K562 (cell line): ENCODE measurements around the gene SMU1. TPM values are rescaled to one million over a fixed set of nuclear protein-coding genes. Genes with fewer than 3 reads are reported as not detected.
A peak's percentile ranks its signal among the peaks of the same experiment; 100 is the strongest.

ENCODE experiments used
- ARID3A ChIP-seq: IDR thresholded peaks from 2 replicates; pipeline ENCODE4 v1.6.1; 2012; ENCODE audit warnings: low read depth, low read length, improper control_type of control experiment, borderline replicate concordance
- ARNT ChIP-seq, 2 experiments: fragments of 450-650 bp; IDR thresholded peaks; 2 replicates each; pipeline ENCODE4 v1.6.1; 2016; ENCODE audit warnings: mild to moderate bottlenecking in 1 of 2
- C11orf30 ChIP-seq: fragments of 450-650 bp; IDR thresholded peaks from 2 replicates; pipeline ENCODE4 v1.6.1; 2016; ENCODE audit warnings: low read depth, mild to moderate bottlenecking
- CEBPB ChIP-seq: fragments of 450-650 bp; IDR thresholded peaks from 2 replicates; pipeline ENCODE4 v1.6.1; 2016; ENCODE audit warnings: missing genetic modification characterization, missing compliant biosample characterization
- COPS2 ChIP-seq: fragments of 450-650 bp; conservative IDR thresholded peaks from 2 replicates; pipeline ENCODE4 v1.6.1; 2016; ENCODE audit warnings: mild to moderate bottlenecking, moderate library complexity
- EGR1 ChIP-seq: fragments of 450-650 bp; conservative IDR thresholded peaks from 2 replicates; pipeline ENCODE4 v1.6.1; 2017; ENCODE audit warnings: mild to moderate bottlenecking
- FOXJ2 ChIP-seq: fragments of 200-800 bp; sonication (Bioruptor generic); IDR thresholded peaks from 2 replicates; pipeline ENCODE4 v1.6.1; 2016; ENCODE audit warnings: missing genetic modification characterization, missing compliant biosample characterization
- MAZ ChIP-seq, 2 experiments: fragments of 450-650 bp in 1 of 2; sonication (generic) in 1 of 2; formaldehyde crosslinking; IDR thresholded peaks in 1 of 2; conservative IDR thresholded peaks in 1 of 2; 2 replicates each; pipeline versions ENCODE4 v1.4.0 to v1.5.0; 2020; ENCODE audit warnings: mild to moderate bottlenecking in 1 of 2, missing genetic modification reagents in 1 of 2
- MYBL2 ChIP-seq, 2 experiments: fragments of 450-650 bp in 1 of 2; sonication (generic) in 1 of 2; formaldehyde crosslinking in 1 of 2; IDR thresholded peaks; 2 replicates each; pipeline versions ENCODE4 v1.6.1 to v1.8.1; 2017 to 2022; ENCODE audit warnings: borderline replicate concordance in 1 of 2, inconsistent platforms in 1 of 2, low read depth in 1 of 2, mild to moderate bottlenecking in 1 of 2, missing genetic modification reagents in 1 of 2, moderate library complexity in 1 of 2
- MYC ChIP-seq, 2 experiments: fragments of 250-450 bp in 1 of 2; sonication (Bioruptor Pico) in 1 of 2; IDR thresholded peaks; 2 replicates each; pipeline versions ENCODE4 v1.5.1 to v1.6.1; 2012 to 2021; ENCODE audit warnings: low read depth in 2 of 2, borderline replicate concordance in 1 of 2, improper control_type of control experiment in 1 of 2, low read length in 1 of 2, mild to moderate bottlenecking in 1 of 2, moderate library complexity in 1 of 2
- POLR2AphosphoS5 ChIP-seq: IDR thresholded peaks from 2 replicates; pipeline ENCODE4 v1.6.1; 2011; ENCODE audit warnings: mild to moderate bottlenecking, low read depth, low read length, moderate library complexity; ENCODE audit not compliant: control insufficient read depth, insufficient read depth
- POLR2H ChIP-seq: IDR thresholded peaks from 2 replicates; pipeline ENCODE4 v1.6.1; 2016; ENCODE audit warnings: missing genetic modification characterization, low read depth, mild to moderate bottlenecking, control low read depth, missing compliant biosample characterization, moderate library complexity
- RFX1 ChIP-seq: fragments of 450-650 bp; IDR thresholded peaks from 2 replicates; pipeline ENCODE4 v1.6.1; 2016; ENCODE audit warnings: mild to moderate bottlenecking, moderate library complexity
- SETDB1 ChIP-seq: IDR thresholded peaks from one replicate; pipeline ENCODE4 v1.6.1; 2012; ENCODE audit warnings: low read length, control low read depth, inconsistent platforms
- SP1 ChIP-seq: sonication (generic); formaldehyde crosslinking; IDR thresholded peaks from 2 replicates; pipeline ENCODE4 v1.8.1; 2022; ENCODE audit warnings: mild to moderate bottlenecking, missing genetic modification reagents
- SRF ChIP-seq, 2 experiments: fragments of 250-450, 450-650 bp in 1 of 2; sonication (Bioruptor Pico) in 1 of 2; sonication (generic) in 1 of 2; formaldehyde crosslinking; IDR thresholded peaks; 2 replicates each; pipeline versions ENCODE4 v1.5.0 to v1.5.1; 2020 to 2022; ENCODE audit warnings: mild to moderate bottlenecking in 1 of 2, missing genetic modification reagents in 1 of 2
- TCF15 ChIP-seq: fragments of 250-450 bp; sonication (Bioruptor Pico); IDR thresholded peaks from 2 replicates; pipeline ENCODE4 v1.8.0; 2022; ENCODE audit warnings: moderate library complexity, mild to moderate bottlenecking, inconsistent platforms
- ZNF165 ChIP-seq: fragments of 250-450 bp; sonication (Bioruptor Pico); IDR thresholded peaks from 2 replicates; pipeline ENCODE4 v1.4.0; 2020; ENCODE audit warnings: borderline replicate concordance
- ZNF212 ChIP-seq: fragments of 450-650 bp; formaldehyde crosslinking; IDR thresholded peaks from 2 replicates; pipeline ENCODE4 v1.4.0; 2020; ENCODE audit warnings: mild to moderate bottlenecking
- ZNF274 ChIP-seq: IDR thresholded peaks from 2 replicates; pipeline ENCODE4 v1.6.1; 2011; ENCODE audit warnings: low read depth, mild to moderate bottlenecking, low read length, moderate library complexity, borderline replicate concordance
- ZNF449 ChIP-seq: fragments of 250-450 bp; sonication (Bioruptor Pico); IDR thresholded peaks from 2 replicates; pipeline ENCODE4 v1.8.0; 2022; ENCODE audit warnings: moderate library complexity, mild to moderate bottlenecking, inconsistent platforms
- ZNF639 ChIP-seq, 2 experiments: fragments of 200-800 bp in 1 of 2; sonication (Bioruptor generic) in 1 of 2; sonication (generic) in 1 of 2; formaldehyde crosslinking in 1 of 2; IDR thresholded peaks in 1 of 2; conservative IDR thresholded peaks in 1 of 2; 2 replicates each; pipeline versions ENCODE4 v1.5.0 to v1.6.1; 2016 to 2020; ENCODE audit warnings: missing compliant biosample characterization in 1 of 2, missing genetic modification characterization in 1 of 2, missing genetic modification reagents in 1 of 2
- polyA plus RNA-seq, 8 experiments: library from polyadenylated mRNA; depleted of rRNA in 4 of 8; stranded (reverse) in 5 of 8; unstranded in 3 of 8; fragments of >200 nt; fragmentation: Nextera tagmentation in 2 of 8; fragmentation: Illumina TruSeq in 1 of 8; extraction: Ambion mirVana in 2 of 8; extraction: Trizol in 1 of 8; gene quantifications; 2 replicates each; pipeline versions ENCODE4 v1.2.1 to v1.2.3, GENCODE V29; 2011 to 2014; ENCODE audit warnings: inconsistent platforms in 1 of 8, missing spikeins in 1 of 8
- total RNA-seq, 7 experiments: library from RNA; depleted of rRNA in 6 of 7; stranded (reverse); fragments of >200 nt in 6 of 7; fragmentation: Illumina TruSeq in 2 of 7; extraction: Trizol in 2 of 7; gene quantifications; 2 replicates each; pipeline versions ENCODE4 v1.2.1 to v1.2.3, GENCODE V29; 2011 to 2021; ENCODE audit warnings: low replicate concordance in 1 of 7

The SMU1 gene
- total and polyA plus RNA-seq, 9 of the 15 experiments (the other 6 are each of a cell fraction or from before 2014, with no cell fraction given), result 13.2 to 33.4 (median 20.7) TPM

GRCh38 chr9:33024966-33025571 lies 51.4 kb downstream of the SMU1 start, which contains the start of gene DNAJA1 (continued):
- no peak for TF ChIP-seq ARID3A
- no peak for TF ChIP-seq ZNF274
- no peak; the same call in 1 of the 2 replicates for TF ChIP-seq MYC (IDR thresholded peaks at IDR 0.05; ENCODE audit: low read depth, low read length)
- no peak; the same call in 1 of the 2 replicates for TF ChIP-seq MYC (CRISPR knock-in tag; IDR thresholded peaks at IDR 0.05; ENCODE audit: borderline replicate concordance, low read depth)
- TF ChIP-seq ZNF639 (CRISPR knock-in tag; conservative IDR thresholded peaks at IDR 0.05 in 1 of 2, IDR thresholded peaks at IDR 0.05 in 1 of 2), result 0 out of 4 replicates have a peak, but pooled peaks of 1 of the 2 experiments have one; percentile 39
- TF ChIP-seq MYBL2 (IDR thresholded peaks at IDR 0.05; ENCODE audit: low read depth), result no peak
- TF ChIP-seq MYBL2 (CRISPR knock-in tag; IDR thresholded peaks at IDR 0.05; ENCODE audit: borderline replicate concordance), result no peak
- no peak for TF ChIP-seq COPS2
- no peak for TF ChIP-seq SETDB1
- no peak for TF ChIP-seq CEBPB (tag)
- peak; percentile 94 for TF ChIP-seq RFX1
- TF ChIP-seq MAZ (CRISPR knock-in tag; conservative IDR thresholded peaks at IDR 0.05 in 1 of 2, IDR thresholded peaks at IDR 0.05 in 1 of 2), result peak in 1 of 2 experiments; percentile 74; a peak in 2 of 4 replicates
- no peak for TF ChIP-seq ARNT (IDR thresholded peaks at IDR 0.05)
- TF ChIP-seq FOXJ2 (tag), result 0 out of 2 replicates have a peak, but pooled peaks have one; percentile 3
- TF ChIP-seq ZNF165 (CRISPR knock-in tag), result no peak
- peak; percentile 94 for TF ChIP-seq POLR2H (tag)
- TF ChIP-seq SRF (CRISPR knock-in tag; IDR thresholded peaks at IDR 0.05), result peak in 1 of 2 experiments; percentile 57; a peak in 1 of 4 replicates
- TF ChIP-seq ZNF212 (CRISPR knock-in tag), result no peak
- TF ChIP-seq POLR2AphosphoS5, result peak; percentile 92
- TF ChIP-seq ZNF449 (CRISPR knock-in tag), result no peak
- TF ChIP-seq SP1 (CRISPR knock-in tag), result peak; percentile 45; the same call in 1 of the 2 replicates
- TF ChIP-seq C11orf30, result no peak
- TF ChIP-seq TCF15, result no peak
- TF ChIP-seq EGR1, result peak; percentile 94
